ENCODE data around the gene L3MBTL3.
"Not testable (repeated sequence)": the region's sequence is repeated elsewhere in the genome, so short reads cannot be mapped to it uniquely, and the experiment has no call there.

L3MBTL3 gene

DNA sequence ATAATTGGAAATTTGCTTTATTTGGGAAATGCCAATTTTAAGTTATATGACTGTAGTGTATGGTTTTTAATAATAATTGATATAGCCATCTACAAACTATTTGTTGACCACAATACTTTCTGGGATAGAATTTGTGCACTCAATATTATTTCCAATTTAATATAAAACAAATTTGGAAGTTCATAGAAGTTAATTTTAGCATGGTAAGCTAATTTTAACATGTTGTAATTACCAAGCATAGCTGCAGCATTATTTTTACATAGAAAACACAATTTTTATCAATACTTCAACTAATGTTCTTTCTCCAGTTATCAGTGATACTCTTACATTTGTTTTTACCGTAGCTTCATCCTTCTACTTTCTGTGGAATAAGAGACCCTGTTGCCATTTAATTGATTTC lies 100.8 kb downstream of the L3MBTL3 start:
- no peak for DNase-seq (ENCODE audit: low read depth, low spot score)
- H3K4me3 ChIP-seq (ENCODE audit: low read length) = no peak overlapping the region

DNA sequence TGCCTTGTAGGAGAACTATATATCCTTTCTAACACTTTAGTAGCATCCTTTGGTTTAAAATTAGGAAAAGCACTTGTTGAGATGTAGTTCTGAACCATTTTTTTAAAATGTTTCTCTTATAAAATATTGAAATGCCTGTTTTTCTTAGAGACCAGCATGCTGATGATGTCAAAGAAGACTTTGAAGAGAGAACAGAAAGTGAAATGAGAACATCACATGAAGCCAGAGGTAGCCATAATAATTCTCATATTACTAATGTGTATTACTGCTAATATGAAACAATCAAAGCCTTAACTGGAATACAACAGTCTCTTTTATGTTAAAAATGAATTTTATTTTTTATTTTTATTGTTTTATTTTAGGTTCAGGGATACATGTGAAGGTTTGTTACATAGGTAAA lies 102.3 kb downstream of the L3MBTL3 start:
- no peak overlapping the region for H3K4me3 ChIP-seq (ENCODE audit: low read length)
- DNase-seq (ENCODE audit: low read depth, low spot score) = no peak

DNA sequence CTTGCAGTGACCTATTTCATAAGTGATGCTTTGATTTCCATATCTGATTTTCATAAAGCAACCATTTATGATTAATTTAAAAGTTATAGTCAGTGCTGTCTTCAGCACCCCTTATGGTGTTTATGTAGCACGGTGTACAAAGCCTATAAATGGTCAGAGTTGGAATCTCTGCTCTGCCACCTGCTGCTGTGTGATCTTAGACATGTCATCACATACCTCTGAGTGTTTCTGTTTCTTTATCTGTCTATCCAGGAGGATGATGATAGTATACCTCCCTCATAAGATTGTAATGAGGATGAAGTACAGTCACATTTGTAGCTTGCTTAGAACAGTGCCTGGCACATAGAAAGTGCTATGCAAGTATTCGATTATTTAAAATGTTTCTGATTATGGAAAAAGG lies 103.9 kb downstream of the L3MBTL3 start:
- no peak for DNase-seq (ENCODE audit: low read depth, low spot score)
- H3K4me3 ChIP-seq (ENCODE audit: low read length) = no peak overlapping the region

DNA sequence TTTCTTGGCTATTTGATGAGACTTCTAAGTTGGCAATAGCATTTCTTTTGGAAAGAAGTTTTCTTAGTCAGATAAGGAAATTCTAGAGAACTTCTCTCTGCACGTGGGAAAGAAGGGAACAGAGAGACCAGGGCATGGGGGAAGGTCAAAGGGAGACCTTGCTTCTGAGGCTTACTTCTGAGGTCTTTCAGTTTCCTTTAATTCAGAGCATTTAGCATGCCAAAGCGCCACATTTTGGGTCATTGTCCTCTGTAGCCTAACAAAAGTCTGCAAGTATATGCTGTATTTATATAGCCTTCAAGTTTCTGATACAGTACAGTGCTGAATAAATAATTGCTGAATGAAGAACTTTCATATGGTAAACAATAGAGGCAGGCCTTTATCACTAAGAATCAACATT lies 108.8 kb downstream of the L3MBTL3 start:
- H3K4me3 ChIP-seq (ENCODE audit: low read length) = no peak overlapping the region
- no peak for DNase-seq (ENCODE audit: low read depth, low spot score)

DNA sequence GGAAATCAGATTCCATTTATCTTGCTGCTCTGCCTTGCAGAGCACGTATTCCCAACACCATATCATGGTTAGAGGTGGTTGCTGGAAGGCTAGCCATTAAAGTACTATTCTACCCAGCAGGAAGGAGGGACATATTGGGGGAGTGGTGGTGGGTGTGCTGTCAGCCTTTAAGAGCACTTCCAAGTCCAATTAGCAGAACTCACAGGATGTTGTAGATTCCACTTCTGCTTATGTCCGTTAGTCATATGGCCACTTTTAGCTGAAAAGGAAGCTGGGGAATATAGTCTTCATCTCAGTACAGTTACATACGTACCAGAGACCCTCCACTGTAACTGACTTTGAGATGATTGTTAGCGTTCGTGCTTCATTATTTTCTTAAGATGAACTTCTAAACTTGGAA lies 109.9 kb downstream of the L3MBTL3 start:
- DNase-seq (ENCODE audit: low read depth, low spot score) = no peak

DNA sequence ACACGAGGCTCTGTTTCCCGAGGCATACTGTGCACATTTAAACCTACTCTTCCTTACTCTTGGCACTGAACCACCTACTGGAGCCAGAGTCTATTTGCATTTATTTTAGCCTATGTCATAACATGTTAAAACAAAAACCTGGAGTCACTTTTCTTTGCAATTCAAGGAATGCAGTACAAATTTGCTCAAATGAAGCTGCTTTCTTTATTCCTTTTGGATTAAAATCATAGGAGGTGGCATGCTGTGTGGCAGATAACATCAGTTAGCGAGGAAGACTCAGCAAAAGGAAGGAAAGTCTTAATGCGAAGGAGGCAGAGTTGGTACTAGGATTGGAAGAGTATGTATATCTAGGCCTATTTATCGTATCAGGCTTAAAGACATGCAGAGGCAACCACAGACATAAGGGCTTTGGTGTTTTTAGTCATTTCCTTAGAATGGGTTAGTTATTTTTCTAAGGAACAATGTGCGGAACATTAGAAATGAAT lies 111.4 kb downstream of the L3MBTL3 start:
- DNase-seq (ENCODE audit: low read depth, low spot score) = no peak
- no peak overlapping the region for H3K4me3 ChIP-seq (ENCODE audit: low read length)

More for the DNA sequence above, 109.9 kb downstream of the L3MBTL3 start:
- no peak overlapping the region for H3K4me3 ChIP-seq (ENCODE audit: low read length)

DNA sequence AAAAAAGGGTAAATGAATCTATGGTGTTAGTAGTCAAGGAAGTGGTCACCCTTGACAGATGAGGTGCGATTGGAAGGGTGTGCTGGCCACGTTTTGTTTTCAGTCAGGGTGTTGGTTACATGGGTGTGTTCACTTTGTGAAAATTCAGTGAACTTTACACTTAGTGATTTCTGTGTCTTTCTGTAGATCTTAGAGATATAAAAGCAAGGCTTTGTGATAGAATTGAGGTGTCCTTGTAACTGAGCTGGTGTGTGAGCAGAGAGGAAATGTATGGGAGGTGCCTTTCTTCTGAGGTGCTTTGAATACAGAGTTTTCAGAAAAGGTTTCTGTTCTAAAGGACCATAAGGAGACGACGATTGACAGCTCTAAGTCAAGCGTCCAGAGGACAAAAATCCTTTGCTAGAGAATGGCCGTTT lies 113.9 kb downstream of the L3MBTL3 start:
- H3K4me3 ChIP-seq (ENCODE audit: low read length) = no peak overlapping the region
- DNase-seq (ENCODE audit: low read depth, low spot score) = no peak

DNA sequence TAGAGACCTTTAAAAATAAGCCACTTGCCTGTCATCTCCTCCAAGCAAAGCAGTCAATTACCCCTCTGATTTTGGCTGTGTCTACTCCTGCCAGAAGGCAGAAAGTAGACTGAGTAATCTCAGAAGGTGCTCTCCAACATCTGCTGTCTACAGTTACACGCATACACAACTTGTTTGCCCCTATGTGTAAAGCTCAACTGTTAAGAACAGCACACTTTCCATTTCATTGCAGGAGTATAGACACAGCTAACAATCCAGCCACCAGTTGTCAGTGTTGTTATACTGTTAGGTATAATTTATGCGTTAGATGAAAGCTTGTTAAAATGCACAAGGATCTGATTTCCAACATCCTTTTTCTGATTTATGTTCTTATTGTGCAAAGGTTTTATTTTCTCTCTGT lies 116.2 kb downstream of the L3MBTL3 start:
- no peak overlapping the region for H3K4me3 ChIP-seq (ENCODE audit: low read length)
- DNase-seq (ENCODE audit: low read depth, low spot score) = no peak

DNA sequence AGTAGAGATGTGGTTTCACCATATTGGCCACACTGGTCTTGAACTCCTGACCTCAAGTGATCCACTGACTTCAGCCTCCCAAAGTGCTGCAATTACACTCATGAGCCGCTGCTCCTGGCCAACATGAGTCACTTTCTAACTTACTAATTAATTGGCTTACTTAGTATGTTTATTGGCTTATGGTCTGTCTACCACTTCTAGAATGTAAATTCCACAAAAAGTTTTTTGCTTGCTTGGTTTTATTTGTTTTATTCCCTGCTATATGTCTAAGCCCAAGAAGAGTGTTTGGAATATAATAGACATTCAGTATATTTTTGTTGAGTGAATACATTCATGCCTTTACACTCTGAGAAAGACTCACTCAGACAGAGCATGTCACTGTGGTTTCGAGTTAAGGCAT lies 118.4 kb downstream of the L3MBTL3 start:
- H3K4me3 ChIP-seq (ENCODE audit: low read length) = no peak overlapping the region
- DNase-seq (ENCODE audit: low read depth, low spot score) = no peak

DNA sequence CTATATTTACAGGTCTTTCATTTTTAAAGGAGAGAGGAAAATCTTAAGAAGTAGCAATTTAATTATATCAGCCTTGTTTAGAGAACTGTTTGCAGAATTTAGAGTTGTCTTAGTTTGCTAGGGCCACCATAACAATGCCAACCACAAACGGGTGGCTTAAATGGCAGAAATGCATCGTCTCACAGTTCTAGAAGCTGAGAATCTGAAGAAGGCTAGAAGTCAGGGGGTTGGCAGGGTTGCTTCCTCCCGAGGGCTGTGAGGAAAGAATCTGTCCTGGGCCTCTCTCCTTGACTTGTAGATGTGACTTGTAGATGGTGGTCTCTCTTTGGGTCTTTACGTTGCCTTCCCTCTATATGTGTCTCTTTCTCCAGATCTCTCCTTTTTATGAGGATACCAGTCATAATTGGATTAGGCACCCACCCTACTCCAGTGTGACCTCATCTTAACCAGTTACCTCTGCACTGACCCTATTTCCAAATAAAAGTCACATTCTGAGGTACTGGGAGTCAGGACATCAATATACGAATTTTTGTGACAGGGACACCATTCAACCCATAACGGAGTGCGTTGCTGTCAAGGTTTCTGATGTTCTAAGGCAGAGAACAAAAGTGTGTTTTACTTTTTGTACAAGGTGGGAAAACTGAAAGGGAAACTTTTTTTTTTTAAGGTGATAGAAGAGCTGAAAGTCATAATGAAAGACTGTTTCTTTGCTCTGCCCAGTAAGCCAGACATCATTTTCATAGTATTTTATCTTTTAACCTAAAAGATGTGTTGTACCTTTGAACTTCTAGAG lies 119.9 kb downstream of the L3MBTL3 start:
- DNase-seq (ENCODE audit: low read depth, low spot score) = no peak

DNA sequence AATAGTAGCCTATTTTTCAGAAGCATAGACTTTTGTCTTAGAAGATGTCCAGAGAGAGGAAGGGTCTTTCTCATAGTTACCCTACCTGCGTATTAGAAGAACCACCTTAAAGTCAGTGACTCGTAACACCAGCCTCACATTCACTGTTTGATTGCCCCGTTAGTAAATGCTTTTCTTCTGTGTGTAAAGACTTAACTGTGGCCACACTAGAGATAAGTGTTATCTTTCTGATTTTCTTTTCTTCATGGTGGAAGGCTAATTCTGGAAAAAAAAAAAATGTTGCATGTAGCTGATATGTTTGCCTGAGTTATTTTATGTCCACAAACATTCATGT lies 120.5 kb downstream of the L3MBTL3 start:
- no peak for DNase-seq (ENCODE audit: low read depth, low spot score)
- H3K4me3 ChIP-seq (ENCODE audit: low read length) = no peak overlapping the region

More for the DNA sequence above, 119.9 kb downstream of the L3MBTL3 start:
- H3K4me3 ChIP-seq (ENCODE audit: low read length) = no peak overlapping the region

DNA sequence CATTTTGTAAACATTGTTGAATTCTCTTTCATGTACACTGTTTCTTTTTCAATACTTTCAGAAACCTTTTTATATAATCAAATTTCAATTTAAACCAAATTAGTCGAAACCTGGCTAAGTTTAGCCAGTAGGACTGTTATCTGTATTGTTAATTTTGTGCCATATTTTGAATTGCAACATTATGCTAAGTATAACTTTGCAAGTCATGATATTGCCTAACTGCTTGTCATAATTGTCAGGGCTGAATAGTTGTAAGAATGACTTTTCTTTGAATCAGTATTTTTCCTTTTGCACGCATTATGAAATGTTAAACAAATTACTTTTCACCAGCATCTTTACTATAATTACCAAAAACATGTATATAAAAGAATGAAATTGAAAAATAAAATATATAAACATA lies 121.7 kb downstream of the L3MBTL3 start:
- no peak for DNase-seq (ENCODE audit: low read depth, low spot score)

DNA sequence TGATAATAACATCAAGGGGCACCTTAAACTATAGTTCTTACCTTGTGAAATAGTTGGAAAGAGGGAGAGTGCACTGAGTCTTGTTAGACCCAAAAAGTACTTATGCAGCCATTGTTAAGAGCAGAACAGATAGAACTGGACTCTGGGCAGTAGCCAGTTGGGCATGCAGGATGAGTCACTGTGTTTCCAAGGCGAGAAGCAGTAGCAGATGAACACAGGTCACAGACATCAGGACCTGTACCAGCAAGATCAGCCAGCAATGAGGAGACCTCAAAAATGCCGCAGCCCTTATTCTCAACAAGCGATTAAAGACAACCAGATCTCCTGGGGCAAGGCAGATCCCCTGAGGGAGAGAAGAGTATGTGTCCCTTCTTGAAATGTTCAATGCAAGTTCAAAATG lies 125.3 kb downstream of the L3MBTL3 start:
- no peak overlapping the region for H3K4me3 ChIP-seq (ENCODE audit: low read length)
- no peak for DNase-seq (ENCODE audit: low read depth, low spot score)

More for the DNA sequence above, 121.7 kb downstream of the L3MBTL3 start:
- H3K4me3 ChIP-seq (ENCODE audit: low read length) = no peak overlapping the region

DNA sequence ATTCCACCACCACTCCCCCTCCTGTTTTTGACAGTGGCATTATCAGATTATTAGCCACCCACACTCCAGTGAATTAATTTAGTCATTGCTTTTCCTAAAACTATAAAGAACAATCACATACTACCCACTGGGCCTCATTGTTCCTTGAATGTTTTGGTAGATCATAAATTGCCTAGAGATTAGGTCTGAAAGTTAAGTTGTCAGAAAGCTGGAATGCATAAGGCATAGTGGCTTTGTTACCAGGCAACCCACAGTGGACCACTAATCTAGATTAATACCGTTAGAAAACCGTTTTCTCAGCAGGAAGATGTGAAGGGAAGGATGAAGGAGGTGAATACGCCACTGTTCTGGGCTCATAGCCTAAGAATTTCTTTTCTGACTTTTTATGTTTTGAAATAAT lies 128.7 kb downstream of the L3MBTL3 start:
- DNase-seq (ENCODE audit: low read depth, low spot score) = no peak
- H3K4me3 ChIP-seq (ENCODE audit: low read length) = no peak overlapping the region

DNA sequence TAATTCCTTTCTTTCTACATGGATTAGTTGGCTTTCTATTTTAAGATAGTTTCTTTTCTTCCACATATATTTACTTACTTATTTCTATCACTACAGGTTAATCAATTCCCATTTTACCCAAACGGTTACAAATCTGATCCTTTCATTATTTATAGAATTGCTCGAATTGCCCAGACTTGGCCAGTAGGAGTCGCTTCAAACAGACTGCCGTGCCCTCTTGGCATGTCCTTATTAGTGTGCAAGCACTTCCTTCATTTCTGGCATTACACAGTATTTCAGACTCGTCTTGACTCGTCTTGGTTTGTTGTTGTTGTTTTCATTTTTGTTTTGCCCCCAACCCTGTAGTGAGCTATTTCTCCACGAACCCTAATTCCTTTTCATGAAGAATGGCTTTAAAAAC lies 129.8 kb downstream of the L3MBTL3 start:
- H3K4me3 ChIP-seq (ENCODE audit: low read length) = no peak overlapping the region
- peak; percentile 34 for DNase-seq (ENCODE audit: low read depth, low spot score)

DNA sequence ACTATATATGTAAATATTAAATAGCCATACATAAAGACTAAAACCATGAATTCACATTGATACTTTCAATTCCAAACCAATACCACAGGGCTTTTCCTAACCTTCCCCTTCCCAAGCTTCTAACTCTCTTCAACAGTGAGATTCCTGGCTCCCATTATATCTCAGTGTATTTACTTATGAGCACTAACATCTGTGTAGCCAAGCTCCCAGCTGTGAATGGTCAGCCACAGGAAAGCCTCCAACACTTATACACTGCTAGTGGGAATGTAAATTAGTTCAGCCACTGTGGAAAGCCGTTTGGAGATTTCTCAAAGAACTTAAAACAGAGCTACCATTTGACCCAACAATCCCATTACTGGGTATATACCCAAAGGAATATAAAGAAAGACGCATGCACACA lies 130.6 kb downstream of the L3MBTL3 start:
- not testable (repeated sequence) for DNase-seq (ENCODE audit: low read depth, low spot score); H3K4me3 ChIP-seq (ENCODE audit: low read length)

DNA sequence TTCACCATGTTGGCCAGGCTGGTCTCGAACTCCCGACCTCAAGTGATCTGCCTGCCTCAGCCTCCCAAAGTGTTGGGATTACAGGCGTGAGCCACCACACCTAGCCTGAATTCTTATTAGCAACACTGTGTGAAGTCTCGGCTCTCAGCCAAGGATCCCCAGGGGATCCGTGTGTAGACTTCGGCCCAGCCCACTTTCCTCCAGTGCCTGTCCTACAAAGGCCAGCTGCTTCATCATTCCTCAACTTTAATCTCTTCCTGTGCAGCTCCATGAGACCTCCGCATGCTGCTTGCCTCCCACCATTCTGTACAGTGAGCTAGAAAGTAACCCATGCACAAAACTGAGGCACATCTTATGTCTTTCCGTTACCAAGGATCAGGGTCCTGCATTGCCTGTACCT lies 132.5 kb downstream of the L3MBTL3 start:
- H3K4me3 ChIP-seq (ENCODE audit: low read length) = no peak overlapping the region
- no peak for DNase-seq (ENCODE audit: low read depth, low spot score)

DNA sequence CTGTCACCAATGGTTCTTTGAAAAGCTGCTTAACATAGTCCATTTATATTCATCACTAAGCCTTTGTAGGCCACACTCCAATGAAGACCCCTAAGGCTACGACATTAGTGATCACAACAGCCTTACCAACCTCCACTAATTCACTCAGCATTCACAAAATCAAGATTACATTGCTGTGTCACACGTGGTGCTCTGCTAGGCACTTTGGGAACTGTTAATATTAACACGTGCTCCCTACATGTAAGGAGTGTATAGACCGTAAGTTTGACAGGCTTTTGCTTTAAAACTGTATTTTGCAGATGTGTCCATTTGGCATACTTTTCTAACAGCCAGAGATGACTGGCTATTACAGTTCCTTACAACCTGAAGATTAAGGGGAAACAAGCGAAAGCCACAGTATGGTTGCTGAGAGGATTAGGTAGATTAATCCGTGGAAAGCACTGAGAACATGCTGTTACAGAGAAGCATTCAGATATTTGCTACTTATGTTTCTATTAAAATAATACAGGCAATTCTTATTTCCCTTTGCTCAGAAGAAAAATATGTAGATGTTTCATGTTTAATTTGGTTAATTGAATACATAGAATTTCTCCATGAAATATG lies 134.6 kb downstream of the L3MBTL3 start:
- H3K4me3 ChIP-seq (ENCODE audit: low read length) = no peak overlapping the region
- DNase-seq (ENCODE audit: low read depth, low spot score) = no peak

DNA sequence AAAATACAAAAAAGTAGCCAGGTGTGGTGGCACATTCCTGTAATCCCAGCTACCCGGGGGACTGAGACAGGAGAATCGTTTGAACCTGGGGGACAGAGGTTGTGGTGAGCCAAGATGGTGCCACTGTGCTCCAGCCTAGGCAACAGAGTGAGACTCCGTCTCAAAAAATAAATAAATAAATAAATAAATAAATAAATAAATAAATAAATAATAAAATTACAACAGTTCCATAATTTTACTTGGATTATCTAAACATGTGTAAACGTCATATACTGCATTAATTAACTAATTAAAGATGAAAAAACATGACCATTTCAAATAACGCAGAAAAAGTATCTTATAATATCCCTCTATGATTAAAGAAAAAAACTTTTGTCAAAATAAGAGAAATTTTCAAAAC lies 138.5 kb downstream of the L3MBTL3 start:
- no peak overlapping the region for H3K4me3 ChIP-seq (ENCODE audit: low read length)
- no peak for DNase-seq (ENCODE audit: low read depth, low spot score)

DNA sequence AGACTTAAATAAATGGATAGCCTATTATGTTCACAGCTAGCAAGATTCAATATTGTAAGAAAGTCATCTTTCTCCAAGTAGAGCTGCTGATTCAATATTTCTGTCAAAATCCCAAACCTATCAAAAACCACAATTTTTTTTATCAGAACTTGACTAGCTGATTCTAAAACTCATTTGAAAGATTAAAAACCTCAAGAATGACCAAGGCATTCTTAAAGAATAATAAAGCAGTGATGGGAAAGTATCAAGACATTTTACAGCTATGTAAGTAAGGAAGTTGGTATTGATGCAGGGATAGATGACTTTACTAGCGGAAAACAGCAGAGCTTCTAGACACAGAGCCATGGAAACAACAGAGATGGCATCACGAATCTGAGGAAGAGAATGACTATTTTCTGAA lies 139.7 kb downstream of the L3MBTL3 start:
- no peak for DNase-seq (ENCODE audit: low read depth, low spot score)
- H3K4me3 ChIP-seq (ENCODE audit: low read length) = no peak overlapping the region

DNA sequence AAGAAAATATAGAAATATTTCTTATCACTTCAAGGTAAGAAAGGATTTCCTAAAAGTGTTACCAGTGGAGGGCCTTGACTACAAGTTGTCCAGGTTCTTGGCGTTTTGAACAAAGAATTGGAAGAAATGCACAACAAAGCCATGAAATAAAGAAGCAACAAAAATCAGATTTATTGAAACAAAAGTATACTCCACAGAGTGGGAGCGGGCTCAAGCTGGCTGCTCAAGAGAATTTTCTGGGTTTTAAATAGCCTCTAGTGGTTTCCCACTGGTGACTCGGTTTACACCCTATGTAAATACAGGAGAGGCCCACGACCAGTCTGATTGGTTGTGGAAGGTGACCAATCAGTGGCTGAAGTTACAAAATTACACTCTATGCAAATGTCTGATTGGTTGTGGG lies 140.2 kb downstream of the L3MBTL3 start:
- no peak overlapping the region for H3K4me3 ChIP-seq (ENCODE audit: low read length)
- no peak for DNase-seq (ENCODE audit: low read depth, low spot score)

Measured in Jurkat, Clone E6-1 (cell line).